Measurements from ENCODE around the gene CCDC137. TPM values are rescaled to one million over a fixed set of nuclear protein-coding genes. Genes with fewer than 3 reads are reported as not detected.
A peak's percentile ranks its signal among the peaks of the same experiment; 100 is the strongest.

Gene CCDC137
- total and polyA plus RNA-seq, 2 of the 13 experiments (the other 11 are each of a cell fraction or from before 2014, with no cell fraction given), result 14.6 to 39.1 TPM

DNA sequence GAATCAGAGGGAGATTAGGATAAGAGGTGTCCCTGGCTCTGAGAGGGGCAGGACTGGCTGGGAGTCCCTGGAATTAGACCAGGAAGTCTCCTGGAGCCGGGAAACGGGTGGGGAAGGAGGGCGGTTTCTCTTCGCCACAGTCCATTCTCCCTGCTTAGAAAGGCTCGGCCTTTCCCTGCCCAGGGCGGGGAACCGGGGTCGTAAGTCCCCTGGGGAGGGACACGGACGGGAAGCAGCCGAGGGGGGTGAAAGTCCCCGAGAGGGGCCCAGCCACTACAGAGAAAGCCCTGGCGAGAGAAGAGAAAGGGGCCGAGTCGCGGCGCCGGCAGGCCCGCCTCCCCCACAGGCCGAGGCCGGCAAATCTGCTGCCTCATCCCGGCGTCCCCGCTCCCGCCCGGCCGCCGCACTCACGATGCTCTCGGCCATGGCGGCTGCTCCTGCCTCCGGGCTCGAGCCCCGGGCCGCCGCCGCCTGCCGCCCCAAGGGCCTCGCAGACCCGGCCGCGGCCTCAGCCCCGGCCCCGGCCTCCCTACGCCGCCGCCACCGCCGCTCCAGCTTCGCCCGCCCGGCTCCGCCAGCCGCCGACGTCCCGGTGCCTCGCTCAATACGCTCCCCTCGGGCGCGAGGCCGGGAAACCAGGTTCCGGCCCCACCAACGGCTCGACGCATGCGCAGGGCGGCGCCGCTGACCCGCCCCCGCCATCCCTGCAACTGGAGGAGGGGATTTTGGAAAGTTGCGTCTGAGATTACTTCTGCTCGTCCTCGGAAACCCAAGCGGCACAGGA is 29.8 kb upstream of the CCDC137 start, which contains the start of the genes NPLOC4 and TSPAN10 (continued):
- TF ChIP-seq, protein P1, sequence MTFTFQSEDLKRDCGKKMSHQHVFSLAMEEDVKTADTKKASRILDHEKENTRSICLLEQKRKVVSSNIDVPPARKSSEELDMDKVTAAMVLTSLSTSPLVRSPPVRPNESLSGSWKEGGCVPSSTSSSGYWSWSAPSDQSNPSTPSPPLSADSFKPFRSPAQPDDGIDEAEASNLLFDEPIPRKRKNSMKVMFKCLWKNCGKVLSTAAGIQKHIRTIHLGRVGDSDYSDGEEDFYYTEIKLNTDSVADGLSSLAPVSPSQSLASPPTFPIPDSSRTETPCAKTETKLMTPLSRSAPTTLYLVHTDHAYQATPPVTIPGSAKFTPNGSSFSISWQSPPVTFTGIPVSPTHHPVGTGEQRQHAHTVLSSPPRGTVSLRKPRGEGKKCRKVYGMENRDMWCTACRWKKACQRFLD (CRISPR knock-in tag; IDR thresholded peaks at IDR 0.05; ENCODE audit: borderline replicate concordance), result no peak
- TF ChIP-seq KDM4B (CRISPR knock-in tag; IDR thresholded peaks at IDR 0.05) (peak; percentile 94), ZNF674 (CRISPR knock-in tag; IDR thresholded peaks at IDR 0.05; ENCODE audit: low read depth) (no peak), NFE2 (CRISPR knock-in tag; IDR thresholded peaks at IDR 0.05) (0 out of 2 replicates have a peak, but pooled peaks have one; percentile 32), ZNF557 (CRISPR knock-in tag; IDR thresholded peaks at IDR 0.05) (peak; percentile 49; the same call in 1 of the 2 replicates), ISL2 (CRISPR knock-in tag; IDR thresholded peaks at IDR 0.05) (peak; percentile 86), DPF2 (CRISPR knock-in tag; IDR thresholded peaks at IDR 0.05; ENCODE audit: borderline replicate concordance, low read depth) (no peak), GTF3A (CRISPR knock-in tag; conservative IDR thresholded peaks at IDR 0.05) (no peak), ZNF616 (CRISPR knock-in tag; IDR thresholded peaks at IDR 0.05; ENCODE audit: low read depth) (peak; percentile 55; the same call in 1 of the 2 replicates), ZNF446 (CRISPR knock-in tag; IDR thresholded peaks at IDR 0.05) (peak; percentile 81; the same call in 1 of the 2 replicates), ZNF451 (CRISPR knock-in tag; IDR thresholded peaks at IDR 0.05) (peak; percentile 87; the same call in 1 of the 2 replicates)
- TF ChIP-seq, protein P2, sequence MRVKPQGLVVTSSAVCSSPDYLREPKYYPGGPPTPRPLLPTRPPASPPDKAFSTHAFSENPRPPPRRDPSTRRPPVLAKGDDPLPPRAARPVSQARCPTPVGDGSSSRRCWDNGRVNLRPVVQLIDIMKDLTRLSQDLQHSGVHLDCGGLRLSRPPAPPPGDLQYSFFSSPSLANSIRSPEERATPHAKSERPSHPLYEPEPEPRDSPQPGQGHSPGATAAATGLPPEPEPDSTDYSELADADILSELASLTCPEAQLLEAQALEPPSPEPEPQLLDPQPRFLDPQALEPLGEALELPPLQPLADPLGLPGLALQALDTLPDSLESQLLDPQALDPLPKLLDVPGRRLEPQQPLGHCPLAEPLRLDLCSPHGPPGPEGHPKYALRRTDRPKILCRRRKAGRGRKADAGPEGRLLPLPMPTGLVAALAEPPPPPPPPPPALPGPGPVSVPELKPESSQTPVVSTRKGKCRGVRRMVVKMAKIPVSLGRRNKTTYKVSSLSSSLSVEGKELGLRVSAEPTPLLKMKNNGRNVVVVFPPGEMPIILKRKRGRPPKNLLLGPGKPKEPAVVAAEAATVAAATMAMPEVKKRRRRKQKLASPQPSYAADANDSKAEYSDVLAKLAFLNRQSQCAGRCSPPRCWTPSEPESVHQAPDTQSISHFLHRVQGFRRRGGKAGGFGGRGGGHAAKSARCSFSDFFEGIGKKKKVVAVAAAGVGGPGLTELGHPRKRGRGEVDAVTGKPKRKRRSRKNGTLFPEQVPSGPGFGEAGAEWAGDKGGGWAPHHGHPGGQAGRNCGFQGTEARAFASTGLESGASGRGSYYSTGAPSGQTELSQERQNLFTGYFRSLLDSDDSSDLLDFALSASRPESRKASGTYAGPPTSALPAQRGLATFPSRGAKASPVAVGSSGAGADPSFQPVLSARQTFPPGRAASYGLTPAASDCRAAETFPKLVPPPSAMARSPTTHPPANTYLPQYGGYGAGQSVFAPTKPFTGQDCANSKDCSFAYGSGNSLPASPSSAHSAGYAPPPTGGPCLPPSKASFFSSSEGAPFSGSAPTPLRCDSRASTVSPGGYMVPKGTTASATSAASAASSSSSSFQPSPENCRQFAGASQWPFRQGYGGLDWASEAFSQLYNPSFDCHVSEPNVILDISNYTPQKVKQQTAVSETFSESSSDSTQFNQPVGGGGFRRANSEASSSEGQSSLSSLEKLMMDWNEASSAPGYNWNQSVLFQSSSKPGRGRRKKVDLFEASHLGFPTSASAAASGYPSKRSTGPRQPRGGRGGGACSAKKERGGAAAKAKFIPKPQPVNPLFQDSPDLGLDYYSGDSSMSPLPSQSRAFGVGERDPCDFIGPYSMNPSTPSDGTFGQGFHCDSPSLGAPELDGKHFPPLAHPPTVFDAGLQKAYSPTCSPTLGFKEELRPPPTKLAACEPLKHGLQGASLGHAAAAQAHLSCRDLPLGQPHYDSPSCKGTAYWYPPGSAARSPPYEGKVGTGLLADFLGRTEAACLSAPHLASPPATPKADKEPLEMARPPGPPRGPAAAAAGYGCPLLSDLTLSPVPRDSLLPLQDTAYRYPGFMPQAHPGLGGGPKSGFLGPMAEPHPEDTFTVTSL (CRISPR knock-in tag; IDR thresholded peaks at IDR 0.05; ENCODE audit: borderline replicate concordance), result no peak
- TF ChIP-seq, protein P3, sequence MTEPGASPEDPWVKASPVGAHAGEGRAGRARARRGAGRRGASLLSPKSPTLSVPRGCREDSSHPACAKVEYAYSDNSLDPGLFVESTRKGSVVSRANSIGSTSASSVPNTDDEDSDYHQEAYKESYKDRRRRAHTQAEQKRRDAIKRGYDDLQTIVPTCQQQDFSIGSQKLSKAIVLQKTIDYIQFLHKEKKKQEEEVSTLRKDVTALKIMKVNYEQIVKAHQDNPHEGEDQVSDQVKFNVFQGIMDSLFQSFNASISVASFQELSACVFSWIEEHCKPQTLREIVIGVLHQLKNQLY (CRISPR knock-in tag; IDR thresholded peaks at IDR 0.05), result peak; percentile 58; the same call in 1 of the 2 replicates
- TF ChIP-seq, protein P4, sequence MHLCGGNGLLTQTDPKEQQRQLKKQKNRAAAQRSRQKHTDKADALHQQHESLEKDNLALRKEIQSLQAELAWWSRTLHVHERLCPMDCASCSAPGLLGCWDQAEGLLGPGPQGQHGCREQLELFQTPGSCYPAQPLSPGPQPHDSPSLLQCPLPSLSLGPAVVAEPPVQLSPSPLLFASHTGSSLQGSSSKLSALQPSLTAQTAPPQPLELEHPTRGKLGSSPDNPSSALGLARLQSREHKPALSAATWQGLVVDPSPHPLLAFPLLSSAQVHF (CRISPR knock-in tag; IDR thresholded peaks at IDR 0.05), result 0 out of 2 replicates have a peak, but pooled peaks have one; percentile 67
- TF ChIP-seq, protein P5, sequence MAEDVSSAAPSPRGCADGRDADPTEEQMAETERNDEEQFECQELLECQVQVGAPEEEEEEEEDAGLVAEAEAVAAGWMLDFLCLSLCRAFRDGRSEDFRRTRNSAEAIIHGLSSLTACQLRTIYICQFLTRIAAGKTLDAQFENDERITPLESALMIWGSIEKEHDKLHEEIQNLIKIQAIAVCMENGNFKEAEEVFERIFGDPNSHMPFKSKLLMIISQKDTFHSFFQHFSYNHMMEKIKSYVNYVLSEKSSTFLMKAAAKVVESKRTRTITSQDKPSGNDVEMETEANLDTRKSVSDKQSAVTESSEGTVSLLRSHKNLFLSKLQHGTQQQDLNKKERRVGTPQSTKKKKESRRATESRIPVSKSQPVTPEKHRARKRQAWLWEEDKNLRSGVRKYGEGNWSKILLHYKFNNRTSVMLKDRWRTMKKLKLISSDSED (CRISPR knock-in tag; IDR thresholded peaks at IDR 0.05), result no peak
- TF ChIP-seq, protein P6, sequence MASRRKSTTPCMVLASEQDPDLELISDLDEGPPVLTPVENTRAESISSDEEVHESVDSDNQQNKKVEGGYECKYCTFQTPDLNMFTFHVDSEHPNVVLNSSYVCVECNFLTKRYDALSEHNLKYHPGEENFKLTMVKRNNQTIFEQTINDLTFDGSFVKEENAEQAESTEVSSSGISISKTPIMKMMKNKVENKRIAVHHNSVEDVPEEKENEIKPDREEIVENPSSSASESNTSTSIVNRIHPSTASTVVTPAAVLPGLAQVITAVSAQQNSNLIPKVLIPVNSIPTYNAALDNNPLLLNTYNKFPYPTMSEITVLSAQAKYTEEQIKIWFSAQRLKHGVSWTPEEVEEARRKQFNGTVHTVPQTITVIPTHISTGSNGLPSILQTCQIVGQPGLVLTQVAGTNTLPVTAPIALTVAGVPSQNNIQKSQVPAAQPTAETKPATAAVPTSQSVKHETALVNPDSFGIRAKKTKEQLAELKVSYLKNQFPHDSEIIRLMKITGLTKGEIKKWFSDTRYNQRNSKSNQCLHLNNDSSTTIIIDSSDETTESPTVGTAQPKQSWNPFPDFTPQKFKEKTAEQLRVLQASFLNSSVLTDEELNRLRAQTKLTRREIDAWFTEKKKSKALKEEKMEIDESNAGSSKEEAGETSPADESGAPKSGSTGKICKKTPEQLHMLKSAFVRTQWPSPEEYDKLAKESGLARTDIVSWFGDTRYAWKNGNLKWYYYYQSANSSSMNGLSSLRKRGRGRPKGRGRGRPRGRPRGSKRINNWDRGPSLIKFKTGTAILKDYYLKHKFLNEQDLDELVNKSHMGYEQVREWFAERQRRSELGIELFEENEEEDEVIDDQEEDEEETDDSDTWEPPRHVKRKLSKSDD (CRISPR knock-in tag; IDR thresholded peaks at IDR 0.05; ENCODE audit: low read depth), result peak; percentile 37; the same call in 1 of the 2 replicates
